ENCODE results near the gene CXCL17.

GRCh38 chr19:42410371-42410770 is 32.4 kb downstream of the CXCL17 start:
- TF ChIP-seq GATA3 (IDR thresholded peaks at IDR 0.05; ENCODE audit: low read depth, low read length) (no peak), GATA2 (IDR thresholded peaks at IDR 0.05; ENCODE audit: low read depth, low read length) (no peak)

All from SH-SY5Y (cell line).